Body of pancreas (tissue), 4 donors: ENCODE measurements around the gene HSD3B7. TPM values are rescaled to one million over a fixed set of nuclear protein-coding genes. Genes with fewer than 3 reads are reported as not detected.

Experiments
- ATAC-seq: fragments of 150-250 bp; one replicate; pipeline ENCODE4 v1.9.1; 2016
- DNase-seq, 4 donors: peaks; one replicate each; pipeline ENCODE4 v3.0.0-alpha.2; 2019
- H3K27ac ChIP-seq, 4 donors: fragments of 200-600 bp; sonication (generic); 1 replicate in 3 of 4; 2 replicates in 1 of 4; pipeline versions ENCODE4 v1.5.1 to v1.6.1; 2016 to 2019; ENCODE audit warnings: mild to moderate bottlenecking in 1 of 4, mixed read lengths in 1 of 4, moderate library complexity in 1 of 4
- H3K27me3 ChIP-seq, 2 donors: fragments of 200-600 bp; sonication (generic); one replicate each; pipeline ENCODE4 v1.6.0; 2016; ENCODE audit warnings: mild to moderate bottlenecking in 1 of 2
- H3K36me3 ChIP-seq, 2 donors: fragments of 200-600 bp; sonication (generic); replicated peaks in 1 of 2; 2 replicates each; pipeline ENCODE4 v1.5.1; 2016; ENCODE audit warnings: low read depth in 2 of 2; ENCODE audit not compliant: insufficient read depth in 1 of 2
- H3K4me1 ChIP-seq: fragments of 200-600 bp; sonication (generic); one replicate; pipeline ENCODE4 v1.6.0; 2016
- H3K4me3 ChIP-seq, 2 donors: fragments of 200-600 bp; sonication (generic); 1 replicate in 1 of 2; 2 replicates in 1 of 2; pipeline ENCODE4 v1.5.1; 2016 to 2019
- H3K9me3 ChIP-seq, 3 donors: fragments of 200-600 bp; sonication (generic); 1 replicate in 2 of 3; 2 replicates in 1 of 3; pipeline ENCODE4 v1.5.1; 2016
- CTCF ChIP-seq, 7 experiments: fragments of 450-650 bp in 4 of 7; fragments of 200-600 bp in 3 of 7; sonication (generic) in 3 of 7; IDR thresholded peaks; one replicate each; pipeline ENCODE4 v1.5.1; 2016 to 2019; ENCODE audit warnings: antibody characterized with exemption in 7 of 7
- POLR2A ChIP-seq, 3 donors: fragments of 450-650 bp; IDR thresholded peaks; one replicate each; pipeline ENCODE4 v1.6.1; 2016; ENCODE audit warnings: antibody characterized with exemption in 3 of 3, mild to moderate bottlenecking in 2 of 3
- WGBS, 2 donors: methylation state at CpG; one replicate each; pipeline ENCODE4 v1.1.5; 2017; 5-methylcytosine and 5-hydroxymethylcytosine counted together
- intact Hi-C: fragments of 100-400 bp; cut with DNase I; formaldehyde crosslinking; loops from one replicate; pipeline ENCODE4 v1.15.1; 2023
- total RNA-seq, 2 donors: library from RNA; depleted of rRNA; stranded (reverse); fragments of >200 nt; gene quantifications; one replicate each; pipeline ENCODE4 v1.1.0, GENCODE V29; 2016

HSD3B7 gene
- total RNA-seq, 2 donors from 2014 or later = 20.5 to 21.4 TPM

DNA sequence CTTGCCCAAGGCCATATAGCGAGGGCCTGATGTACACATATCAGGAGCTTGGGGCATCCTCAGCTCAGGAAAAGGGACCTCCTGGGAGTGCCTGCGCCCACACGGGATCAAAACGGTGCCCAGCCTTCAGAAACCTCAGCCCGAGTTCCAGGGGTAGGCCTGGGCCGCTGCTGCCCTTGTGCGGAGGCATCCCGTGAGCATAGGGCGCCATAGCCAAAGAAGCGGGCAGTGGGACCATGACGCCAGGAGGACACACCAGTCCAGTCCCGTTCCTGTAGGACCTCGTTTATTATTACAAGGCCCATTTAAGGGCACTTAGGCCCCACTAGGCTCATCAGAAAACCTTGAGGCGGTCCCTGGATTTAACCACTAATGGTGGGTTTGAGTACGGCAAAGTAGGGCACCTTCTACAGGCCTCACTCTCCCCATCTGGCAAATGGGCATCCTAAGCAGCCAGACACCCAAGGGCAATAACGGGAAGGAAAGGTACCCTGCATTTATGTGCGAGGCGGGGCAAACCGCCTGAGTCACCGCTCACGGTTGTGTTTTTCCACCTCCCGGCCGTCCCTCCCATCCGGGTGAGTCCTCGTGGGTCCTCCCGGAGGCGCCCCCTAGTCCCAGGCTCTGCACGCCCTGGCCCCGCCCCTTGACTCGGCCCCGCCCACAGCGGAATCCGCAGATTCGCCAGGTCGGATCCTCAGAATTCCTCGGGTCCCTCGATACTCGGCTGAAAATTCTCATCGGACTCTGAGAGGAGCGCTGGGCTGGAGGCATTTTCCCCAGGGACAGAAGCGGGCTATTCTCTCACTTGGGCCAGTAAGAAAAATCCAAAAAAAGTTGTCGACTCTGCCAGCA is 28.2 kb upstream of the HSD3B7 start:
- peak overlapping the region; percentile 80 to 99 (median 98) for H3K27ac ChIP-seq
- H3K4me3 ChIP-seq = peak overlapping the region; percentile 46 to 79
- ATAC-seq (peak; percentile 63), DNase-seq (peak; percentile 77 to 81 (median 80))
- intact Hi-C loops = no loop called here
- TF ChIP-seq POLR2A (IDR thresholded peaks at IDR 0.05) (no peak), CTCF (IDR thresholded peaks at IDR 0.05) (no peak)
- no peaks in the 10 kb centered on the region for H3K9me3 ChIP-seq
- peaks cover 0 to 13% of the 10 kb centered on the region in 2 donors for H3K36me3 ChIP-seq
- 14 to 23% methylated on average over 15 to 42 of the region's 42 CpGs for WGBS, 2 donors
- H3K4me1 ChIP-seq = peaks cover 38% of the 10 kb centered on the region
- H3K27me3 ChIP-seq = no peaks in the 10 kb centered on the region

GRCh38 chr16:30957456-30958174 is 27.4 kb upstream of the HSD3B7 start, which contains the start of gene SETD1A:
TSS of gene SETD1A (plus strand) at chr16:30957754. CDS start at chr16:30958732, 978 bp downstream.
- Histone ChIP-seq H3K4me1 (peaks cover 35% of the 10 kb centered on the region), H3K27ac (peak within 1 kb of the TSS; percentile 80 to 99 (median 98)), H3K4me3 (peak within 1 kb of the TSS; percentile 46 to 79), H3K36me3 (peaks cover 0 to 13% of the 10 kb centered on the region in 2 donors), H3K9me3 (no peaks in the 10 kb centered on the region), H3K27me3 (no peaks in the 10 kb centered on the region)
- peak; percentile 96 to 98 (median 98) for DNase-seq
- intact Hi-C loops = no loop called here
- TF ChIP-seq POLR2A (IDR thresholded peaks at IDR 0.05) (peak; percentile 25 to 65 (median 50)), CTCF (IDR thresholded peaks at IDR 0.05) (peak in 3 of 7 experiments; percentile 16 to 42 (median 24))
- WGBS, 2 donors = 1% methylated on average over 59 of the region's 85 CpGs; no CpG with 5 or more reads in 1 of the 2 donors
- peak; percentile 93 for ATAC-seq

DNA sequence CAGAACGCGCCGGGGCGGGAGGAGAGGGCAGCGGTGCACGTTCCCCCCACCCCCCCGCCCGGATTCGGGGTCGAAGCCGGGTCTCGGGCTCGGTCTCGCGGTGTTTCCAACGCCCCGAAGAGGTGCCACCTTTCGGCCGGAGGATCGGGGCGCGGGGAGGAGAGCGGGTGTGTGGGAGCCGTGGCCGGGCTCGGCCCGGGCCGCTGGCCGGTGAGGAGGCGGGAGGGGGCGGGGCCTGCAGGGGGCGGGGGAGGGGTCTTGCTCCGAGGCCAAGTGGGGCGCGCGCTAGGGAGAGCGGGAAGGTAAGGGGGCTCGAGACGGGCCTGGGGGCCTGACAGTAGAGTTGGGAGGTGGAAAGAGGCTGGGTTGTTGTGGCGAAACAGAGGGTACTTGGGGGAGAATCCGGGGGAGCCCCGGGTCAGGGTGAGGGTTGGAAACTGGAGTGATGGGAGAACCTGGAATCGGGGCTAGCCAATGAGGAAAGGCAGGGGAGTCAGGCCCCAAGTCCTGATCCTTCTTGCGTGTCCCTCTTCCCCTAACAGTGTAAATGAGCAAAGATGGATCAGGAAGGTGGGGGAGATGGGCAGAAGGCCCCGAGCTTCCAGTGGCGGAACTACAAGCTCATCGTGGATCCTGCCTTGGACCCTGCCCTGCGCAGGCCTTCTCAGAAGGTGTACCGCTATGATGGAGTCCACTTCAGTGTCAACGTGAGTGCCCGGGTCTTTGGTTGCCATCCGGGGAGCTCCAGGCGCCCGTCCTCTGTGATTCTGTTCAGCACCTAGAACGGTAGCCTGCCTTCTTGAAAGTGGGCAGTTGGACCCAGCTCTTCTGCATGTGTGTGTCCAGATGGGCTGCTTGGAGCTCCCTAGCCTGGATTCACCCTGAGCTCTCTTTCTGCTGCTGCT is 26.6 kb upstream of the HSD3B7 start:
- TF ChIP-seq CTCF (IDR thresholded peaks at IDR 0.05) (no peak), POLR2A (IDR thresholded peaks at IDR 0.05) (no peak)
- Histone ChIP-seq H3K27ac (peak overlapping the region; percentile 80 to 99 (median 98)), H3K36me3 (peaks cover 0 to 20% of the 10 kb centered on the region in 2 donors), H3K4me3 (peak overlapping the region; percentile 46 to 79), H3K4me1 (peaks cover 32% of the 10 kb centered on the region), H3K27me3 (no peaks in the 10 kb centered on the region), H3K9me3 (no peaks in the 10 kb centered on the region)
- ATAC-seq = peak; percentile 24
- DNase-seq = peak; percentile 57 to 66 (median 58)
- intact Hi-C loops = no loop called here
- WGBS, 2 donors = 9 to 14% methylated on average over 16 to 35 of the region's 55 CpGs

DNA sequence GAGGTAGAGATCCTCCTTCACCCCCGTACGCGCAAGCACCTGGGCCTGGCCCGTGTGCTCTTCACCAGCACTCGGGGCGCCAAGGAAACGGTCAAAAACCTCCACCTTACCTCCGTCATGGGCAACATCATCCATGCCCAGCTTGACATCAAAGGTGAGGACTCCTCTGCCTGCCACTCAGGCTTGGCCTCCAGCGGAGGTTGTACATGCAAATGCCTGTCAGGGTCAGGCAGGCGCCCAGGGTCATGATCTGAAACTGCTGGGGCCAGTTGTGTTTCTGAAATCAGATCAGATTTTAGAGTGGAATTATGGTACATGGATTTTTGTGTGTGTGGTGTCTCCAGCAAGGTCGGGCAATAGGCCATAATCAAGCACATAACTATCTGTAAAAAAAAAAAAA is 23.6 kb upstream of the HSD3B7 start:
- H3K36me3 ChIP-seq = peaks cover 12 to 45% of the 10 kb centered on the region in 2 donors
- ATAC-seq = no peak
- 91 to 93% methylated on average over 8 to 11 of the region's 11 CpGs for WGBS, 2 donors

More for the DNA sequence above, 23.6 kb upstream of the HSD3B7 start:
- H3K27ac ChIP-seq = no peak overlapping the region
- peaks cover 25% of the 10 kb centered on the region for H3K4me1 ChIP-seq
- TF ChIP-seq CTCF (IDR thresholded peaks at IDR 0.05) (no peak), POLR2A (IDR thresholded peaks at IDR 0.05) (no peak)
- intact Hi-C loops = no loop called here
- no peaks in the 10 kb centered on the region for H3K9me3 ChIP-seq
- H3K4me3 ChIP-seq = no peak overlapping the region
- DNase-seq = no peak
- H3K27me3 ChIP-seq = no peaks in the 10 kb centered on the region
